ENCODE data around the gene PCNX4.

Gene PCNX4

GRCh38 chr14:60090864-60091519 is 731 bp upstream of the PCNX4 start:
- TF ChIP-seq CTCF (IDR thresholded peaks at IDR 0.05; ENCODE audit: low read depth, low read length, missing control alignments): no peak
- H3K4me3 ChIP-seq (ENCODE audit: low read depth, low read length): peak overlapping the region; percentile 66
- in situ Hi-C loops (cut with HindIII; ENCODE audit: low sequenced_read_pairs): no loop called here
- peak; percentile 60 for DNase-seq (ENCODE audit: low read depth)

- no peak for TF ChIP-seq CTCF (IDR thresholded peaks at IDR 0.05; ENCODE audit: low read depth, low read length, missing control alignments)
- DNase-seq (ENCODE audit: low read depth): no peak
- H3K4me3 ChIP-seq (ENCODE audit: low read depth, low read length): peak overlapping the region; percentile 66
- in situ Hi-C loops (cut with HindIII; ENCODE audit: low sequenced_read_pairs): no loop called here
Observed at GRCh38 chr14:60092526-60092920, 800 bp downstream of the PCNX4 start.

- no peak for DNase-seq (ENCODE audit: low read depth)
- in situ Hi-C loops (cut with HindIII; ENCODE audit: low sequenced_read_pairs): no loop called here
- TF ChIP-seq CTCF (IDR thresholded peaks at IDR 0.05; ENCODE audit: low read depth, low read length, missing control alignments): no peak
Observed at GRCh38 chr14:60093080-60093479, 1.4 kb downstream of the PCNX4 start.

GRCh38 chr14:60093606-60094005 is 1.9 kb downstream of the PCNX4 start:
- peak overlapping the region; percentile 66 for H3K4me3 ChIP-seq (ENCODE audit: low read depth, low read length)
- TF ChIP-seq CTCF (IDR thresholded peaks at IDR 0.05; ENCODE audit: low read depth, low read length, missing control alignments): no peak
- in situ Hi-C loops (cut with HindIII; ENCODE audit: low sequenced_read_pairs): no loop called here
- DNase-seq (ENCODE audit: low read depth): no peak

More at GRCh38 chr14:60093080-60093479, 1.4 kb downstream of the PCNX4 start:
- peak overlapping the region; percentile 66 for H3K4me3 ChIP-seq (ENCODE audit: low read depth, low read length)

- TF ChIP-seq CTCF (IDR thresholded peaks at IDR 0.05; ENCODE audit: low read depth, low read length, missing control alignments): no peak
- in situ Hi-C loops (cut with HindIII; ENCODE audit: low sequenced_read_pairs): no loop called here
- DNase-seq (ENCODE audit: low read depth): no peak
- peak overlapping the region; percentile 66 for H3K4me3 ChIP-seq (ENCODE audit: low read depth, low read length)
Observed at GRCh38 chr14:60094306-60094897, 2.7 kb downstream of the PCNX4 start.

- no peak for DNase-seq (ENCODE audit: low read depth)
- no peak for TF ChIP-seq CTCF (IDR thresholded peaks at IDR 0.05; ENCODE audit: low read depth, low read length, missing control alignments)
- in situ Hi-C loops (cut with HindIII; ENCODE audit: low sequenced_read_pairs): no loop called here
- H3K4me3 ChIP-seq (ENCODE audit: low read depth, low read length): no peak overlapping the region
Observed at GRCh38 chr14:60095231-60095630, 3.5 kb downstream of the PCNX4 start.
